Left cardiac atrium (tissue), 4 donors: ENCODE results near the gene MUC20. TPM values are rescaled to one million over a fixed set of nuclear protein-coding genes. Genes with fewer than 3 reads are reported as not detected.
"Not testable (repeated sequence)": the region's sequence is repeated elsewhere in the genome, so short reads cannot be mapped to it uniquely, and the experiment has no call there.

Source experiments
- ATAC-seq, 2 donors: fragments of 200-7000 bp; cut with Tn5 transposase; one replicate each; pipeline ENCODE4 v1.9.1; 2020; ENCODE audit warnings: mild to moderate bottlenecking in 2 of 2, moderate library complexity in 2 of 2
- DNase-seq: peaks from one replicate; pipeline ENCODE4 v3.0.0-alpha.2; 2020
- intact Hi-C, 2 donors: fragments of 100-400 bp; cut with DNase I; formaldehyde crosslinking; loops; one replicate each; pipeline versions ENCODE4 v1.14.1 to v1.15.1; 2022 to 2023
- total RNA-seq, 2 donors: library from RNA; stranded (reverse); fragmentation: NEBNext Ultra II Directional; extraction: Animal tissue kit (Norgen Biotek cat#: 25700); gene quantifications; one replicate each; pipeline ENCODE4 v1.2.1, GENCODE V29; 2021
- donor health status: DM: no; HTN: yes; CAD: no.
- donor health status: DM: no; HTN: yes; CAD: no; lungs with severe emphysema.
- donor health status: DM: yes; HTN: yes; CAD: no.
- donor health status: Dilated cardiomyopathy.

The MUC20 gene
- total RNA-seq, 2 donors from 2014 or later, result 1.8 to 4.7 TPM

GRCh38 chr3:195705081-195705991, 15.4 kb upstream of the MUC20 start:
- intact Hi-C loops, result no loop called here
- no peak for DNase-seq
- peak in 1 of 2 donors; percentile 6 for ATAC-seq

DNA sequence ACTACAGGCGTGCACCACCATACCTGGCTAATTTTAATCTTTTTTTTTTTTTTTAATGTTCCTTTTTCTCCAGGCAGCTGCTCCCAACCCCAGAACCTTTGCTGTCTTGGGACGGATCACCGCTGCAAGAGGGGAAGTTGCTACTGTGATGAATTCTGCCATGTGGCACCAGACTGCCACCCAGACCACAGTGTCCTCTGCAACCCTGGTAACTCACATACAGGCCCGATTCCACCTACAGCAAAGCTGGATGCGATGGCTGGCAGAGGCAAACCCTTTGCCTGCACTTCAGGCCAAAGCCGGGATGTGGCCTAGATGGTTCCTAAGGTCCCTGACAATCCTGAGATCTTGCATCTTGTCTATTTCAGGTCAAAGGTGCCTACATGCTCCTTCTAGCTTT, 12.7 kb upstream of the MUC20 start:
- intact Hi-C loops, result no loop called here
- ATAC-seq, result no peak
- DNase-seq, result no peak

DNA sequence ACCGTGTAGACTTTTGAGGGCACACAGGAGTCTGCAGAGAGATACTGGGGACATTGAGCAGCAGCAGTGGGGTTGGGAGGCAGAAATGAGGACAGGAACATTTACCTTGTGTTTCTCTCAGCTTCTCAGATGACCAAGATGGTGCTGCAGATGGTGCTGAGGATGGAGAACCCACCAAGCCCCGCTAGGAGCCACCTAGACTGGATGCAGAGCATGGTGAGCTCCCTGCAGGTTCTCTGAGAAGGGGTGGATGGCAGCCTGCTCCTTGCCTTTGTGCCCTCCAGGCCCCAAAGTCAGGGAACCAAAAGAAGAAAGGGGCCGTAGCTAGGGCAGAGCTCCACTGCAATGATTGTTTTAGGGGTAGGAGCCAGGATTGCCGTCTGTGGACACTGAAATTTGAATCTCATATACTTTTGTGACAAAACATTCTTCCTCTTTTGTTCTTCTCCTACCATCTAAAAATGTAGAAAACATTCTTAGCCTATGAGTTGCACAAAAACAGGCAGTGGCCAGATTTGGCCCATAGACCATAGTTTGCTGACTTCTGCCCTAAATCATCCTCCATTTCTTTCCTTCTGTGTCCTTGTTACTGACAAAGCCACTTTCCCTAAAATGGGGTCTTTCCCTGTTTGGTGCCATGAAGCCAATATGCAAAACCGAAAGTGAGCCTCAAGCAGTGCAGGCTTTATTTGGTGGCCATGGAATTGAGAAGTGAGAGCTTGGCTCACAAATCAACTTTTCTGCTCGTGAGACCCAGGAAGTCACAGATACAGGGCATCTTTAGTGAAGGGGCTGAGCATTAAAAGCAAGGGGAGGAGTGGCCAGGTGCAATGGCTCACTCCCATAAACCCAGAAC, 11.9 kb upstream of the MUC20 start:
- DNase-seq, result no peak
- intact Hi-C loops, result no loop called here
- ATAC-seq, result no peak

DNA sequence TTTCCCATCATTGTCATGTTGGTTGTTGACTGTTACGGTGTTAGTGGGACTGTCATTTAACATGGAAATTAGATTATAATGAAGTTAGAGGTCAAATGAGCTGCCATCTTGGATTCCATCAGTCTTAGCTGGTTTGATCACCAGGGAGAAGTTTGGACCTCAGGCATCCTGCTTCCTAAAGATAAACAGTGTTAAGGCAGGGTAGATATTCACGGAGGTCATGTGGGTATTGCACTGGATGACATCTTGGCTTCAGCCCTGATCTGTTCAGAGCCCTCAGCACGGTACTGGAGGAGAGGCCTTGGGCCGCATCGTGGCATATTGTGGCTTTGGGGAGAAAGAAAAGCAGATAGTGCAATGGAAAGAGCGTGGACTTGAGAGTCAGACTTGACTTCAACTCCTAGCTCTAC, 11.1 kb upstream of the MUC20 start:
- ATAC-seq (no peak), DNase-seq (no peak)
- intact Hi-C loops, result no loop called here

DNA sequence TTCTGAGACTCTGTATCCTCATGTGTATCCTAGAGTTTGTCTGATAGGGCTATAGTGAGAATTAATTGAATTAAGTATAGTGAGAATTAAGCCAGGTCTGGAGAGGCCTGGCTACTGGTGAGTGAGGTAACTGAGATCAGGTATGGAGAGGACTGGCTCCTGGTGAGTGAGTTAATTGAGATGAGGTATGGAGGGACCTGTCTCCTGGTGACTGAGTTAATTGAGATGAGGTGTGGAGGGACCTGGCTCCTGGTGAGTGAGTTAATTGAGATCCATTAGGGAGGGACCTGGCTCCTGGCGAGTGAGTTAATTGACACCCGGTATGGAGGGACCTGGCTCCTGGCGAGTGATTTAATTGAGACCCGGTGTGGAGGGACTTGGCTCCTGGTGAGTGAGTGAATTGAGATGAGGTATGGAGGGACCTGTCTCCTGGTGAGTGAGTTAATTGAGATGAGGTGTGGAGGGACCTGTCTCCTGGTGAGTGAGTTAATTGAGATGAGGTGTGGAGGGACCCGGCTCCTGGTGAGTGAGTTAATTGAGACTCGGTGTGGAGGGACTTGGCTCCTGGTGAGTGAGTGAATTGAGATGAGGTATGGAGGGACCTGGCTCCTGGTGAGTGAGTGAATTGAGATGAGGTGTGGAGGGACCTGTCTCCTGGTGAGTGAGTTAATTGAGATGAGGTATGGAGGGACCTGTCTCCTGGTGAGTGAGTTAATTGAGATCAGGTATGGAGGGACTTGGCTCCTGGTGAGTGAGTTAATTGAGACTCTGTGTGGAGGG, 10.5 kb upstream of the MUC20 start:
- DNase-seq, ATAC-seq, intact Hi-C loops: not testable (repeated sequence)

DNA sequence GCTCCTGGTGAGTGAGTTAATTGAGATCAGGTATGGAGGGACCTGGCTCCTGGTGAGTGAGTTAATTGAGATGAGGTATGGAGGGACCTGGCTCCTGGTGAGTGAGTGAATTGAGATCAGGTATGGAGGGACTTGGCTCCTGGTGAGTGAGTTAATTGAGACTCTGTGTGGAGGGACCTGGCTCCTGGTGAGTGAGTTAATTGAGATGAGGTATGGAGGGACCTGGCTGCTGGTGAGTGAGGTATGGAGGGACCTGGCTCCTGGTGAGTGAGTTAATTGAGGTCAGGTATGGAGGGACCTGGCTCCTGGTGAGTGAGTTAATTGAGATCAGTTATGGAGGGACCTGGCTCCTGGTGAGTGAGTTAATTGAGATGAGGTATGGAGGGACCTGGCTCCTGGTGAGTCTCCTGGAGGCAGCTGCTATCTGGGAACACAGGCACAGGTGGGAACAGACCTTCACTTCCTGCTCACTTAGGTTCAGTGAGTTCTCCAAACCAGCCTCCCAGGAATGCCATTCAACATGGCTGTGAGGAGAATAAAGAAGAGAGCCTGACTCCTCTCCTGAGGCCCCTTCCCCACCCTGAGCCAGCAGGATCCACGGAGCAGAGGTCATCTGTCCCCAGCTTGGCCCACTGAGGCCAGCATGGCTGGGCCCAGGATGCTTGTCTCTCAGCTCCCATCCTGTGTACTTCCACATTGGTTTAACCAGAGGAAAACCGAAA, 9.5 kb upstream of the MUC20 start:
- ATAC-seq, DNase-seq, intact Hi-C loops: not testable (repeated sequence)

DNA sequence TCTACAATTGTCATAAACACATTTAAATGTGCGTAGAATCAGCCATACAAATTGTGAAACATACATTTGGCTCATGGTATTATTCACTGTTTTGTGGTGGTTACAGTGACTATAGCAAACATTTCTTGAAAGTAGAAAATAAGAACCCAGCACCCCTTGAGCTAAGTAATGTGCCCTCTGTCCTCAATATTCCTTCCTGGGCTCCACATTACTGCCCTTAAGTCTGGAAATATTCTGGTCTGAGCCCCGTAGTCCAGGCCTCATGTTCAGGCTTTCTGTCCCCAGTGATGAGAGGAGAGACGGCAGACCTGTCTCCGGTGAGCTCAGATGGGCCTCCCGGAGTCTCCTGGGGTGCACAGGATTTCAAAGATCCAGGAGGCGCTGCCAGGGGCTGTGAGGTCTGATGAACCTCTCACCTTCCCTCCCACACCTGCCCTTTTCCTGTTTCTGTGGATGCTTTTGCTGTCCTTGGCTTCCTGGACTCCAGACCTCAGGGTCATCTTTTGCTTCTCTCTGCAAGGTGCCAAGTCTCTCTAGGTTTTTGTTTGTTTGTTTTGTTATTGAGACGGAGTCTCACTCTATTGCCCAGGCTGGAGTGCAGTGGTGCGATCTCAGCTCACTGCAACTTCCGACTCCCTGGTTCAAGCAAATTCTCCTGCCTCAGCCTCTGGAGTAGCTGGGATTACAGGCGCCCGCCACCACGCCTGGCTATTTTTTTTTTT, 8.8 kb upstream of the MUC20 start:
- intact Hi-C loops, result no loop called here
- no peak for ATAC-seq
- no peak for DNase-seq

GRCh38 chr3:195712535-195712910, 8.3 kb upstream of the MUC20 start:
- intact Hi-C loops, ATAC-seq, DNase-seq: not testable (repeated sequence)

- DNase-seq, intact Hi-C loops, ATAC-seq: not testable (repeated sequence)
These were observed 7.6 kb upstream of the MUC20 start for GRCh38 chr3:195713150-195713549.

DNA sequence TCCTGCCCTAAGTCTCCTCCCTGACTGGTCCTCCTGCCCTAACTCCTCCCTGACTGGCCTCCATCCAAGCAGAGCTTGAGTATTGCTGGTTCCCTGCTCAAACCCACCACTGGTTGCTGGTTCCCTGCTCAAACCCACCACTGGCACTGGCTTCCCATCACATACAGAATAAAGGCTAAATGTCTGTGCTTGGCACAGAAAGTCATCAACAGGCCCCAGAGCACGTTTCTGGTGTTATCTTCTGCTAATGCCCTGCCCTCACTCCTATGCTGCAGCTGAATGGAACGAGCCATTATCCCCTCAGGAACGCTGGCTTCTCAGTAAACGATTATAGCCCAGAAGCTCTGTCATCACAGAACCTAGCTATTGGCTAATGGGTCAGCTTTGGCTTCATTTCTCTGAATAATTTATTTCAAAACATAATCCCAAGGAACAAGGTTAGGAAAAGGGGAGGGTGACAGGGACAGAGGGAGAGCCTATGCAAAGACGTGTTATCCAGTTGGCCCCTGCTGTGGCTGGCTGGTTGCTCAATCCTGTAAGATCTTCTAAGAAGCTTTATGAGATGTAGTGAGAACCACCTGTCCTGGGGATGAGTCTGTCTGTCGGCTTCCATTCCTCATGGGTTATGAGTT, 6.3 kb upstream of the MUC20 start:
- intact Hi-C loops, result no loop called here
- ATAC-seq, result peak in 1 of 2 donors; percentile 81
- no peak for DNase-seq

GRCh38 chr3:195715134-195715533, 5.6 kb upstream of the MUC20 start:
- intact Hi-C loops, result no loop called here
- ATAC-seq, result no peak
- no peak for DNase-seq

GRCh38 chr3:195715583-195716266, 5.1 kb upstream of the MUC20 start:
- intact Hi-C loops, result no loop called here
- DNase-seq (no peak), ATAC-seq (peak in 1 of 2 donors; percentile 47)

- ATAC-seq (no peak), DNase-seq (no peak)
- intact Hi-C loops, result no loop called here
These were observed 3.4 kb upstream of the MUC20 start for GRCh38 chr3:195717416-195717815.

DNA sequence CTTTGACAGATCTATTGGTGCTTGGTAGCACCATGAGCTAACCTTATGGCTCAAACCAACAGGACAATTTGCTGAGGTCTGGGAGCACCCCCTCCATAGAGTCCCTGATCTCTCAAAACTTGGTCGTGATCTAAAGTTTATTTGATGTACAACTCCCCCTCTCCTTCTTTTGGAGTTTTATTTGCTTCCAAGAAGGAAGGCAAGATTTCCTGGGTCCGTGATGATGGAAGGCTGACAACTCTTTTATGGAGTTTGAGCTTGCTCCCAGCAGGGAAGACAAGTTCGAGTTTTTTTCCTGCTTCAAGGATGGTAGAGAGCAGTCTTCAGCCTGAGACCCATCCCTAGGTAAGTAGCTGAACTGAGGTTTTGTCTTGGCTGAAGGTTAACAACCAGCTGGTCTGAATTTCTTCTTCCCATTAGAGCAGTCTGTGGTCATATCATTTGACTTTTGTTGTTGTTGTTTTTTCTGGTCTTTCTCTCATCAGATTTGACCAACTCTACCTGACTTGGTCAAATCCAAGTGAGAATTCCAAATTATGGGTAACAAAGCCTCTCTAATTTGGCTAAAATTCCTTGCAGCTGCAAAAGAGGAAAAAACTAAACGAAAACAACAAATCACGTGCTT, 2.8 kb upstream of the MUC20 start:
- DNase-seq, result no peak
- ATAC-seq, result no peak
- intact Hi-C loops, result no loop called here

- ATAC-seq, result no peak
- no peak for DNase-seq
- intact Hi-C loops, result no loop called here
These were observed 2.2 kb upstream of the MUC20 start for GRCh38 chr3:195718477-195718984.

DNA sequence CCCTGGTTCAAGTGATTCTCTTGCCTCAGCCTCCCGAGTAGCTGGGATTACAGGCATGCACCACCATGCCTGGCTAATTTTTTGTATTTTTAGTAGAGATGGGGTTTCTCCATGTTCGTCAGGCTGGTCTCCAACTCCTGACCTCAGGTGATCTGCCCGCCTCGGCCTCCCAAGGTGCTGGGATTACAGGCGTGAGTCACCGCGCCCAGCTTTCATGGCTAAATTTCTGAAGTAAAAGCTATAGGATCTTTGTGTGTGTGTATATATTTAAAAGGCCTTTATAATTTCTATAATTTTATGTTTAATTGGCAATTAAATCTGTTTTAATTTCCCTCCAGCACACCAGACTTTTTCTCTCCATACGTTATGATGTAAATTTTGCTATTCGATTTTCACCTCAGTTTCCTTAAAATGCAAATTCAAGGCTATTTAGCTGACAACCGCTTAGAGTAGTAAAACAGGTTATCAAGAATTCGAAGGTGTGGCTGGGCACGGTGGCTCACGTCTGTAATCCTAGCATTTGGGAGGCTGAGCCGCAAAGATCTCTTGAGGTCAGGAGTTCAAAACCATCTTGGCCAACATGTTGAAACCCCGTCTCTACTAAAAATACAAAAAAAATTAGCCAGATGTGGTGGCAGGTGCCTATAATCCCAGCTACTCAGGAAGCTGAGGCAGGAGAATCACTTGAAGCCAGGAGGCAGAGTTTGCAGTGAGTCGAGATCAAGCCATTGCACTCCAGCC, 1.1 kb upstream of the MUC20 start:
- ATAC-seq, intact Hi-C loops: not testable (repeated sequence)

More for the DNA sequence above, 1.1 kb upstream of the MUC20 start:
- DNase-seq, result not testable (repeated sequence)
